A673 (cell line): Measurements from ENCODE around the gene TFB2M.

ENCODE experiments used
- EZH2 ChIP-seq: fragments of 200-600 bp; sonication (generic); IDR thresholded peaks from 2 replicates; pipeline ENCODE4 v1.6.1; 2017; ENCODE audit warnings: borderline replicate concordance, low read depth, mild to moderate bottlenecking, mixed read lengths, antibody characterized with exemption, low read length; ENCODE audit not compliant: poor library complexity, severe bottlenecking
- TF ChIP-seq, protein P1 (sequence below): fragments of 300-800, 200-600 bp; sonication (generic); conservative IDR thresholded peaks from 2 replicates; pipeline ENCODE4 v1.5.1; 2017; ENCODE audit warnings: low read depth, mild to moderate bottlenecking, antibody characterized with exemption, low read length, moderate library complexity, mixed read lengths

DNA sequence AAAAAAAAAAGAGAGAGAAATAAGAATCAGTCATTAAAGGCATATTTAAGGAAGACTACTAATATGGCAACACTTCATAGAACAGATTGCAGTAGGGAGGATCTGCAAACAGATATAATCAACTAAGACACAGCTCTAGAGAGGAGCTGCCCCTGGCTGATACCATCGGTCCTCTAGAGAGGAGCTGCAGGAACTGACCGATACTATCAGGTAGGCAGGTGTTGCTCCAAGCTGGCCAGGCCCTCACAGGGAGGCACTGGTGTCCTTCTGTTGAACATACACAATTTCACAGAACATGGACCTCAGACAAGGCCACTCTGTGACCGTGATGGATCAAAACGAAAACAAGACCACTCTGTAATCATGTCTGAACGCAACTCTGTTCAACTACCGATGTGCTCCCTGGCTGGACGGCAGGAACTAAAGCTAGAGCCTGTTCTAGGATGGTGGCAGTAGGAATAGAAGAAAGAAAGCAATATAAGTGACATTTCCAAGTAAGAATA, 74.5 kb downstream of the TFB2M start:
- no peak for TF ChIP-seq EZH2
- TF ChIP-seq, protein P1, sequence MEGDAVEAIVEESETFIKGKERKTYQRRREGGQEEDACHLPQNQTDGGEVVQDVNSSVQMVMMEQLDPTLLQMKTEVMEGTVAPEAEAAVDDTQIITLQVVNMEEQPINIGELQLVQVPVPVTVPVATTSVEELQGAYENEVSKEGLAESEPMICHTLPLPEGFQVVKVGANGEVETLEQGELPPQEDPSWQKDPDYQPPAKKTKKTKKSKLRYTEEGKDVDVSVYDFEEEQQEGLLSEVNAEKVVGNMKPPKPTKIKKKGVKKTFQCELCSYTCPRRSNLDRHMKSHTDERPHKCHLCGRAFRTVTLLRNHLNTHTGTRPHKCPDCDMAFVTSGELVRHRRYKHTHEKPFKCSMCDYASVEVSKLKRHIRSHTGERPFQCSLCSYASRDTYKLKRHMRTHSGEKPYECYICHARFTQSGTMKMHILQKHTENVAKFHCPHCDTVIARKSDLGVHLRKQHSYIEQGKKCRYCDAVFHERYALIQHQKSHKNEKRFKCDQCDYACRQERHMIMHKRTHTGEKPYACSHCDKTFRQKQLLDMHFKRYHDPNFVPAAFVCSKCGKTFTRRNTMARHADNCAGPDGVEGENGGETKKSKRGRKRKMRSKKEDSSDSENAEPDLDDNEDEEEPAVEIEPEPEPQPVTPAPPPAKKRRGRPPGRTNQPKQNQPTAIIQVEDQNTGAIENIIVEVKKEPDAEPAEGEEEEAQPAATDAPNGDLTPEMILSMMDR = no peak
